GM12801 (cell line): Measurements from ENCODE around the gene ATXN2.

ENCODE experiments used
- CTCF ChIP-seq: IDR thresholded peaks from one replicate; pipeline ENCODE4 v1.5.1; 2011; ENCODE audit warnings: control low read depth; ENCODE audit not compliant: insufficient read length; ENCODE audit errors: extremely low read depth

Gene ATXN2

GRCh38 chr12:111471236-111471635 lies 127.9 kb downstream of the ATXN2 start:
- no peak for TF ChIP-seq CTCF

GRCh38 chr12:111469401-111469800 lies 129.7 kb downstream of the ATXN2 start:
- TF ChIP-seq CTCF = no peak

- no peak for TF ChIP-seq CTCF
Measured at GRCh38 chr12:111467857-111468241, 131.3 kb downstream of the ATXN2 start.

- TF ChIP-seq CTCF = no peak
Measured at GRCh38 chr12:111467092-111467856, 131.8 kb downstream of the ATXN2 start.

GRCh38 chr12:111462210-111462769 lies 136.8 kb downstream of the ATXN2 start:
- no peak for TF ChIP-seq CTCF

GRCh38 chr12:111458546-111459172 lies 140.5 kb downstream of the ATXN2 start:
- no peak for TF ChIP-seq CTCF

- no peak for TF ChIP-seq CTCF
Measured at GRCh38 chr12:111457577-111457976, 141.5 kb downstream of the ATXN2 start.
